Measurements from ENCODE around the gene QSER1.
"Not testable (repeated sequence)": the region's sequence is repeated elsewhere in the genome, so short reads cannot be mapped to it uniquely, and the experiment has no call there.

The QSER1 gene

DNA sequence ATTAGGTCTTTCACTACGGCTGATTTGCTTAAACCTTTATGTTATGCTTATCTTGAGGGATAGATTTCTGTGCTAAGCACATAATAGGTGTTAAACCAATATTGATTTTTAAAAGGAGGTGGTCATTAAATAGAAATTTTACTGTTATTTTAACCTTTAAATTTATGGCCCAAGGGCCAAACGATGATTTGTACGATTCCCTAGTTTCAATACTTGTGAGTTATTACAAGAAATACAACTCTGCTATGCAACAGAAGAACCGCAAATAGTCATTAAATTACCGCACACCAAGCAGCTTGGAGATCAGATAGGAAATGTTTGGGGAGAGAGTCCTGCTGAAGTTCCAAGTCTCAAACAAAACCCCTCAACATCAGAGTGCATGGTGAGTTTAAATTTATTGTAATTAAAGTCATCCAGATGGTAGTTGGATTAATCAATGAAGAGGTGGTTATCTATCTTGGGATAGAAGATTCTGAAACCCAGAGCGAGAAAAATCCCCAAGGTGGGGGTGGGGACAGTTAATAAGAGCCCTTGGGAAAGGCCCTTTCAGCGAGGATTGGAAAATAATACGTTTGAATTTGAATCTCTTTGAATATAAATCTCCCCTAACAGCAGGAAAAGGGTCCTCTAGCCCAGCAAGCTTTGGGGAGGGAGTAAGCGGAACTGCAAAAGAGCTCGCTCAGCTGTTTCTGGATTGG lies 805 bp upstream of the QSER1 start:
- DNase-seq = peak; percentile 36

DNA sequence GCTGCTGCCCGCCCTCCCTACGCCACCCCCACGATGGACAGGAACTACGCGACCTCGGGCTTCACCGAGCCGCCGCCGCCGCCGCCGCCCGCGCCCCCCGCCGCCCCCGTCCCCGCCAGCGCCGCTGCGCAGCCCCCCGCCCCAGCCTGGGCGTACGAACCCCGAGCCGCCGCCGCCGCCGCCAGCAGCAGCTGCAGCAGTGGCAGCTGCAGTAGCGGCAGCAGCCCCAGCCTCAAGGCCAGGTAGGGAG lies 407 bp downstream of the QSER1 start:
- no peak for DNase-seq

GRCh38 chr11:32893343-32894148 lies 935 bp downstream of the QSER1 start:
- peak; percentile 43 for DNase-seq

GRCh38 chr11:32894149-32894827 lies 1.7 kb downstream of the QSER1 start:
- DNase-seq = peak; percentile 91

- DNase-seq = no peak
Measured at GRCh38 chr11:32894921-32895320, 2.3 kb downstream of the QSER1 start.

DNA sequence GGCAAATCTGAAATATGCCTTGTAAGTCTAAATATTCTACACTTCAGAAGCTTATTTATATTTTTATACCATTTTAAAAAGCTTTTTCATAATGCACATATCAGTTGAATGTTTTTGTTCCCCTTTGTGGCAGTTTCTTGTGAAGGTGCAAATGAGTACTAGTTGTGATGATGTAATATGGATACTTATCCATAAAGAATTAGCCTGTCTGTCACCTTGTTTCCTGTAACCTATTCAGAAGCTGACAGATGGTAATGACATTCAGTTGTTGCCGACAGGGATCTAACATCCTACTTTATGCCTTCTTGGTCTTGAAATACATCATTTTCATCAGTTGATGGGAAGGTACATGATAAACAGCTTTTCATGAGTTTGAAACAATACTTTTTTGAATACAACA lies 2.9 kb downstream of the QSER1 start:
- peak; percentile 27 for DNase-seq

DNA sequence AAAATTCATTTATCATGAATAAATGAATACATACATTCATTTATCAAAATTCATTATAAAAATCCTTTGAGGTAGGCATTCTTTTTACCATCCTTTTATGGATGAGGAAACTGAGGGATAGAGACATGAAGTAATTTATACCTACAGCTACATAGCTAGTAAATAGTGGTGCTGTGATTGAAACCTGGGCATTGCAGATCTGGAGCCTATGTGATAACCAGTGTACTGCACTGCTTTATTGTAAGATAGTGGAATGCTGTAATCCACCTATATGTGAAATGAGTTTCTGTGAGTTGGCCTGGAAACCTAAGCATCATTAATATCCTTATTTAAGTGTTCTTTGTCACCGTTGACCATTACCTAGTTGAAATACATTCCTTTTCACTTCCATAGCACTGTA lies 4.5 kb downstream of the QSER1 start:
- no peak for DNase-seq

GRCh38 chr11:32899438-32899837 lies 6.8 kb downstream of the QSER1 start:
- no peak for DNase-seq

GRCh38 chr11:32902089-32902665 lies 9.6 kb downstream of the QSER1 start:
- DNase-seq = no peak

GRCh38 chr11:32905028-32905667 lies 12.5 kb downstream of the QSER1 start:
- DNase-seq = no peak

GRCh38 chr11:32908619-32909018 lies 16.0 kb downstream of the QSER1 start:
- no peak for DNase-seq

- no peak for DNase-seq
Measured at GRCh38 chr11:32911413-32911812, 18.8 kb downstream of the QSER1 start.

GRCh38 chr11:32913445-32913844 lies 20.8 kb downstream of the QSER1 start:
- DNase-seq = no peak

- DNase-seq = no peak
Measured at GRCh38 chr11:32916361-32916760, 23.8 kb downstream of the QSER1 start.

DNA sequence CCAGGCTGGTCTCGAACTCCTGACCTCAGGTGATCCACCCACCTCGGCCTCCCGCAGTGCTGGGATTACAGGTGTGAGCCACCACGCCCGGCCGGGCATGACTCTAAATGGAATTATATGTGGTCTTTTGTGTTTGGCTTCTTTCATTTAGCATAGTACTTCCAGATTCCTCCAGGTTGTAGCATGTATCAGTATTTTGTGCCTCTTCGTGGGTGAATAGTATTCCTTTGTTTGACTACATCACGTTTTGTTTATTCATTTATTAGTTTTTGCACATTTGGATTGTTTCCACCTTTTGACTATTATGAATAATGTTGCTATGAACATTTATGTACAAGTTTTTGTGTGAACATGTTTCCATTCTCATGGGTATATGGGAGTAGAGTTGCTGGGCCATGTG lies 24.4 kb downstream of the QSER1 start:
- DNase-seq = no peak

DNA sequence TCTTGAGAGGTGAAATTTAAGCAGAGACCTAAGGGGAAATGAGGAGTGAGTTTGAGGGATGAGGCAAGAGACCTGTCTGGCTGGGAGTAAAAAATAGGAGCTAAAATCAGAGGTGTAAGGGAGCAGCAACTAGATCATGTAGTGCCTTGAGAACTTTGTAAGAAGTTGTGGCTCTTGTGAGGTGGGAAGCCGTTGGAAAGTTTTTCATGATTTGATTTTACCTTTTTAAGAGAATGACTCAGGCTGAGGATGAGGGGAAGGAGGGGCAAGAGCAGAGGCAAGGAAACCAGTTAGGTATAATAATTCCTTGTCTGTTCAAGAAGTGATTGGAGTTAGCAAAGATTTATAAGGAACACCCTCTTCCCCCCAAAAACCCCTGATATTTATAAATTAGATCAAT lies 25.8 kb downstream of the QSER1 start:
- no peak for DNase-seq

DNA sequence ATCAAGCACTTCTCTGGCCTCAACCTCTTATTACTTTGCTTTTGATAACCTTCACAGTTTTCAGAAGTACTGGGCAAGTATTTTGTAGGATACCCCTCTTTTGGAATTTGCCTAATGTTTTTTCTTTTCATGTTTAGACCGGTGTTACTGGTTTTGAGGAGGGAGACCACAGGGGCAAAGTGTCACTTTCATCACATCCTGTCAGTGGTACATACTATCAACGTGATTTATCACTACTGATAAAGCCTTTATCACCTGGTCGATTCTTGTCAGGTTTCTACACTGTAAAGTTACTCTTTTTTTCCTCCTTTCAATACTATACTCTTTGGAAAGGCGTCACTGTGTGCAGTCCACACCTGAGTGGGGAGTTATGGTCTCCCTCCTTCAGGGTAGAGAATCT lies 26.7 kb downstream of the QSER1 start:
- DNase-seq = no peak

DNA sequence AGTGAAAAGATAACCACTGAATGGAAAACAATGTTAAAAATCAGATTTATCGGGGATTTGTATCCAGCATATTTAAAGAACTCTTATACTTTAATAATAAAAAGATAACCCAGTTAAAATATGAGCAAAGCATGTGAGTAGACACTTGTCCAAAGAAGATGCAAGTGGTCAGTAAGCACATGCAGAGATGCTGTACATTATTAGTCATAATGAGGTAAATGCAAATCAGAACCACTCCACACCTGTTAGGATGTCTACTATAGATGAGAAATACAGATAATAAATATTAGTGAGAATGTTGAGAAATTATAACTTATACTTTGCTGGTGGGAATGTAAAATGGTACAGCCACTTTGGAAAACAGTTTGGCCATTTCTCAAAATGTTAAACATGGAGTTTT lies 28.0 kb downstream of the QSER1 start:
- DNase-seq = no peak

DNA sequence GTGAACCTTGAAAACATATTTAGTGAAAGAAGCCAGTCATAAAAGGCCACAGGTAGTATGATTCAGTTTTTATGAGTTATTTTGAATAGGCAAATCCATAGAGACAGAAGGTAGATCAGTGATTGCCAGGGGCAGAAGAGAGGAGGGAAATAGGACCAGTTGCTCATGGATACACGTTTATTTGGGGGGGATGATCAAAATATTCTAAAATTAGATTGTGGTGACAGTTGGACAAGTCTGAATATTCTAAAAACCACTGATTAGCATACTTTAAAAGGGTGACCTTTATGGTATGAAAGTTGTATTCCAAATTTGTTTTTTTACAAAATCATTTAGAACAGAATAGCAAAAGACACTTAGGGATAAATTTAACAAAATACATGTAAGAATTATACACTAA lies 28.6 kb downstream of the QSER1 start:
- no peak for DNase-seq

GRCh38 chr11:32931606-32932005 lies 39.0 kb downstream of the QSER1 start:
- DNase-seq = no peak

GRCh38 chr11:32932196-32932595 lies 39.6 kb downstream of the QSER1 start:
- no peak for DNase-seq

DNA sequence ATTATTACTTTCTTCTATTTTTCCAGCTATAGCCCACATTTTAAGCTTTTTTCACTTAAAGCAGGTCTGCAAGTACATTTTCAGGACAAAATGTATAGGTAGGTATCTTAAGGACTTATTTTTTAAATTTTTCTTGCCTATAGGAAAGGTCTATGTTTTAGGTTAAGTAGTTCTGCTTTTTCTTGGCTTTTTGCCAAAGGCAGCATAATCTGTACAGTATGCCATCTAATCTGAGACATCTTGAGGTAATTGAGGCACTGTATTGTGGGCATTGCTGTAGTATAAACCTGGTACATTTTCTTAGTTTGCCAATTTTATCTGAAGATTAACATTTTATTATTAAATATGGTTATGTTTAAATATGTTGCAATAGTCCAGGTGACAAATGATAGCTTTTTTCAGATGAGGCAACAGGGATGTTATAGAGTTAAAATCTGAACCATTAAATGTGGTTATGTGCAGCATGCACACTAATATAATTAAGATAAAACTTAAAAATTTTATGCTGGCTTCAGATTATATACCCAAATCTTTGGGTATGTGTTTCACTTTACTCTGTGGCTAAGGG lies 42.9 kb downstream of the QSER1 start:
- DNase-seq = no peak

DNA sequence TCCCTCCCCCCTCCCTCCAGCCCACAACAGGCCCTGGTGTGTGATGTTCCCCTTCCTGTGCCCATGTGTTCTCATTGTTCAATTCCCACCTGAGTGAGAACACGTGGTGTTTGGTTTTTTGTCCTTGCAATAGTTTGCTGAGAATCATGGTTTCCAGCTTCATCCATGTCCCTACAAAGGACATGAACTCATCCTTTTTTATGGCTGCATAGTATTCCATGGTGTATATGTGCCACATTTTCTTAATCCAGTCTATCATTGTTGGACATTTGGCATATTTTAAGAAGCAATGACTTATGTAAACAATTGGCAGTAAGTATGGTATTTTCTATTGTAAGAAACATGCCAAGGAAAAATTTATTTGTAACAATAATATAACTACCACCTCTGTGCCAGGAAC lies 43.6 kb downstream of the QSER1 start:
- DNase-seq = not testable (repeated sequence)

All from NCI-H1694 (cell line).